ENCODE results near the gene ATP5F1D. TPM values are rescaled to one million over a fixed set of nuclear protein-coding genes. Genes with fewer than 3 reads are reported as not detected.
A peak's percentile ranks its signal among the peaks of the same experiment; 100 is the strongest.

Gene ATP5F1D
- total and polyA plus RNA-seq, 2 donors (not counting 3 experiments of a cell fraction or from before 2014, with no cell fraction given): 167 to 192 TPM

- Histone ChIP-seq H3K27ac (ENCODE audit: insufficient read depth, low read depth, low read length) (no peak overlapping the region), H3K9me1 (replicated peaks; ENCODE audit: control insufficient read depth, extremely low read depth, insufficient read depth, low read length) (no peaks in the 10 kb centered on the region), H3K4me2 (ENCODE audit: insufficient read depth, low read length) (no peak overlapping the region), H3K27me3 (ENCODE audit: control insufficient read depth in 2 of 2, insufficient read depth in 2 of 2, low read length in 2 of 2) (peaks cover 8 to 20% of the 10 kb centered on the region in 2 experiments), H4K20me1 (replicated peaks; ENCODE audit: control insufficient read depth, extremely low read depth, insufficient read depth, low read length) (no peaks in the 10 kb centered on the region), H3K9ac (replicated peaks; ENCODE audit: extremely low read depth, insufficient read depth, low read length) (no peak overlapping the region), H2AFZ (ENCODE audit: low read depth, low read length) (no peak overlapping the region), H3K9me3 (replicated peaks; ENCODE audit: control insufficient read depth, insufficient read depth, low read length) (no peaks in the 10 kb centered on the region), H3K4me1 (ENCODE audit: control insufficient read depth, extremely low read depth, insufficient read depth, low read length) (no peaks in the 10 kb centered on the region), H3K36me3 (ENCODE audit: control insufficient read depth in 2 of 2, extremely low read depth in 1 of 2, insufficient read depth in 2 of 2, low read length in 2 of 2) (no peaks in the 10 kb centered on the region), H3K79me2 (ENCODE audit: control insufficient read depth, insufficient read depth, low read length) (no peaks in the 10 kb centered on the region), H3K4me3 (replicated peaks in 1 of 3; ENCODE audit: insufficient read depth in 1 of 3, low read depth in 1 of 3, low read length in 3 of 3) (no peak overlapping the region)
- POLR2A ChIA-PET: no interaction called here
- dilution Hi-C loops (cut with MboI; ENCODE audit: extremely low pct_ligation_motif_present, low sequenced_read_pairs): no loop called here
- DNase-seq (ENCODE audit: low read depth, low spot score) (no peak), FAIRE-seq (no peak)
- CTCF ChIA-PET: no interaction called here
- intact Hi-C loops (cut with micrococcal nuclease): no loop called here
- no TSS peak for BruUV-seq (replicated peaks)
- no peak for TF ChIP-seq MAX (IDR thresholded peaks at IDR 0.05; ENCODE audit: insufficient read depth, insufficient read length)
- TF ChIP-seq EZH2 (IDR thresholded peaks at IDR 0.05; ENCODE audit: borderline replicate concordance, low read depth, low read length, severe bottlenecking): peak; percentile 68
Observed at GRCh38 chr19:1286487-1287353, 45.2 kb downstream of the ATP5F1D start.

GRCh38 chr19:1287354-1288225, 46.0 kb downstream of the ATP5F1D start:
- DNase-seq (ENCODE audit: low read depth, low spot score) (no peak), FAIRE-seq (no peak)
- POLR2A ChIA-PET: no interaction called here
- BruUV-seq (replicated peaks): no TSS peak
- CTCF ChIA-PET: no interaction called here
- intact Hi-C loops (cut with micrococcal nuclease): no loop called here
- H3K4me2 ChIP-seq (ENCODE audit: insufficient read depth, low read length): no peak overlapping the region
- H3K9me3 ChIP-seq (replicated peaks; ENCODE audit: control insufficient read depth, insufficient read depth, low read length): no peaks in the 10 kb centered on the region
- H3K79me2 ChIP-seq (ENCODE audit: control insufficient read depth, insufficient read depth, low read length): no peaks in the 10 kb centered on the region
- dilution Hi-C loops (cut with MboI; ENCODE audit: extremely low pct_ligation_motif_present, low sequenced_read_pairs): no loop called here
- no peaks in the 10 kb centered on the region for H3K4me1 ChIP-seq (ENCODE audit: control insufficient read depth, extremely low read depth, insufficient read depth, low read length)
- no peak for TF ChIP-seq JUN (IDR thresholded peaks at IDR 0.05; ENCODE audit: borderline replicate concordance, insufficient read depth, insufficient read length, low read depth)
- TF ChIP-seq GATA2 (IDR thresholded peaks at IDR 0.05; ENCODE audit: insufficient read depth, insufficient read length, low read depth, low read length): no peak
- H3K27me3 ChIP-seq (ENCODE audit: control insufficient read depth in 2 of 2, insufficient read depth in 2 of 2, low read length in 2 of 2): peaks cover 8 to 20% of the 10 kb centered on the region in 2 experiments
- H4K20me1 ChIP-seq (replicated peaks; ENCODE audit: control insufficient read depth, extremely low read depth, insufficient read depth, low read length): no peaks in the 10 kb centered on the region
- H2AFZ ChIP-seq (ENCODE audit: low read depth, low read length): no peak overlapping the region
- no peak overlapping the region for H3K9ac ChIP-seq (replicated peaks; ENCODE audit: extremely low read depth, insufficient read depth, low read length)
- no peak overlapping the region for H3K27ac ChIP-seq (ENCODE audit: insufficient read depth, low read depth, low read length)
- no peaks in the 10 kb centered on the region for H3K36me3 ChIP-seq (ENCODE audit: control insufficient read depth in 2 of 2, extremely low read depth in 1 of 2, insufficient read depth in 2 of 2, low read length in 2 of 2)
- H3K9me1 ChIP-seq (replicated peaks; ENCODE audit: control insufficient read depth, extremely low read depth, insufficient read depth, low read length): no peaks in the 10 kb centered on the region
- no peak overlapping the region for H3K4me3 ChIP-seq (replicated peaks in 1 of 3; ENCODE audit: insufficient read depth in 1 of 3, low read depth in 1 of 3, low read length in 3 of 3)

All from endothelial cell of umbilical vein (primary cell).